ENCODE results near the gene INSR. TPM values are rescaled to one million over a fixed set of nuclear protein-coding genes. Genes with fewer than 3 reads are reported as not detected.
A peak's percentile ranks its signal among the peaks of the same experiment; 100 is the strongest.
"Not testable (repeated sequence)": the region's sequence is repeated elsewhere in the genome, so short reads cannot be mapped to it uniquely, and the experiment has no call there.

INSR gene
- total and polyA plus RNA-seq, 4 experiments from 2014 or later = 0.06 to 2.2 (median 0.69) TPM

DNA sequence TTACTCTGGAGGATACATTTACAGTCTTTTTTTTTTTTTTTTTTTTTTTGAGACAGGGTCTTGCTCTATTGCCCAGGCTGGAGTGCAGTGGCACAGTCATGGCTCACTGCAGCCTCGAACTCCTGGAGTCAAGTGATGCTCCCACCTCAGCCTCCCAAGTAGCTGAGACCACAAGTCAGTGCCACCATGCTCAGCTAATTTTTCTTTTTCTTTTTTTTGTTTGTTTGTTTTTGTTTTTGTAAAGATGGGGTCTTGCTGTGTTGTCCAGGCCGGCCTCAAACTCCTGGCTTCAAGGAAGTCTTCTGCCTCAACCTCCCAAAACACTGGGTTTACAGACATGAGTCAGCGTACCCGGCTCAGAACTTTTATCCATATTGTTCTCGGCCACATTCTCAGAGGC is 64.5 kb downstream of the INSR start:
- H3K27ac ChIP-seq (ENCODE audit: low read depth, low read length) = no peak overlapping the region
- Mint-ChIP-seq H3K9me3 (peaks cover 0 to 2% (median 0%) of the 10 kb centered on the region in 8 donors), H3K4me3 (no peak overlapping the region), H3K27ac (no peak overlapping the region), H3K27me3 (peaks cover 5 to 12% of the 10 kb centered on the region in 2 donors), H3K4me1 (no peaks in the 10 kb centered on the region), H3K36me3 (no peaks in the 10 kb centered on the region)
- no peaks in the 10 kb centered on the region for H3K9me3 ChIP-seq (ENCODE audit: control insufficient read depth in 1 of 2, low read length in 2 of 2)
- ChIA-PET CTCF (ENCODE audit: partially characterized antibody) (interaction anchor here (0.7 to 1.0 kb wide), 2 partner anchors 48 to 112 kb away, joined by 3 to 4 read pairs; no protein-coding TSS in a partner anchor), POLR2A (ENCODE audit: partially characterized antibody) (no interaction called here)
- H3K4me1 ChIP-seq (ENCODE audit: insufficient read depth, low read length) = no peaks in the 10 kb centered on the region
- no peaks in the 10 kb centered on the region for H3K36me3 ChIP-seq (ENCODE audit: insufficient read depth, low read length)
- no peak for DNase-seq
- no peak overlapping the region for H3K4me3 ChIP-seq (ENCODE audit: low read length in 2 of 2)
- intact Hi-C loops (cut with micrococcal nuclease) = loop anchor here (5.0 kb wide), 1 partner anchor 57 kb away; no protein-coding TSS in a partner anchor
- H3K27me3 ChIP-seq (ENCODE audit: insufficient read depth, low read length) = no peaks in the 10 kb centered on the region

DNA sequence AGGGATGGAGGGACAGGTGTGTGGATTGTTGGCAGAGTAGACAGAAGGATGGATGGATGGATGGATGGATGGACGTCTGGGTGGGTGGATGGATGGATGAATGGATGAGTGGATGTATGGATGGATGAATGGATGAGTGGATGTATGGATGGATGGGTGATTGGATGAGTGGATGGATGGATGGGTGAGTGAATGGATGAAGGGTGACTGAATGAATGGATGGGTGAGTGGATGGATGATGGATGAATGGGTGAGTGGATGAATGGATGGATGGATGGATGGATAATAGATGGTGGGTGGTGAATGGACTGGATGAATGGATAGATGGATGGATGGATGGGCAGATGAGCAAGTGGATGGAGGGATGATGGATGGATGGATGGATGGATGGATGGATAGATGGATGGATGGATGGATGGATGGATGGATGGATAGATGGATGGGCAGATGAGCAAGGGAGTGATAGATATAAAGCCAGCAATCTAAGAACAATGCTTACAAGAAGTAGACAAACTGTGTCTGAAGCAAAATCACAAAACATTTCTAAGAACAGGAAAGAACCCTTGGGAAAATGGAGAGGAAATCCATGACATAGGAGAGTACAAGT is 65.2 kb downstream of the INSR start:
- H3K36me3 ChIP-seq (ENCODE audit: insufficient read depth, low read length) = no peaks in the 10 kb centered on the region
- no peak for DNase-seq
- no peaks in the 10 kb centered on the region for H3K27me3 ChIP-seq (ENCODE audit: insufficient read depth, low read length)
- POLR2A ChIA-PET (ENCODE audit: partially characterized antibody) = no interaction called here
- intact Hi-C loops (cut with micrococcal nuclease) = loop anchor here (5.0 kb wide), 1 partner anchor 57 kb away; no protein-coding TSS in a partner anchor
- Mint-ChIP-seq H3K4me1 (no peaks in the 10 kb centered on the region), H3K4me3 (no peak overlapping the region), H3K9me3 (peaks cover 0 to 2% (median 0%) of the 10 kb centered on the region in 8 donors), H3K27me3 (peaks cover 9 to 15% of the 10 kb centered on the region in 2 donors), H3K36me3 (no peaks in the 10 kb centered on the region), H3K27ac (peak overlapping the region in 1 of 7 donors; percentile 5)
- H3K27ac ChIP-seq (ENCODE audit: low read depth, low read length) = no peak overlapping the region
- no peaks in the 10 kb centered on the region for H3K4me1 ChIP-seq (ENCODE audit: insufficient read depth, low read length)
- H3K9me3 ChIP-seq (ENCODE audit: control insufficient read depth in 1 of 2, low read length in 2 of 2) = no peaks in the 10 kb centered on the region
- CTCF ChIA-PET (ENCODE audit: partially characterized antibody) = interaction anchor here (0.7 kb wide), 1 partner anchor 47 kb away, joined by 4 read pairs; no protein-coding TSS in a partner anchor
- no peak overlapping the region for H3K4me3 ChIP-seq (ENCODE audit: low read length in 2 of 2)

DNA sequence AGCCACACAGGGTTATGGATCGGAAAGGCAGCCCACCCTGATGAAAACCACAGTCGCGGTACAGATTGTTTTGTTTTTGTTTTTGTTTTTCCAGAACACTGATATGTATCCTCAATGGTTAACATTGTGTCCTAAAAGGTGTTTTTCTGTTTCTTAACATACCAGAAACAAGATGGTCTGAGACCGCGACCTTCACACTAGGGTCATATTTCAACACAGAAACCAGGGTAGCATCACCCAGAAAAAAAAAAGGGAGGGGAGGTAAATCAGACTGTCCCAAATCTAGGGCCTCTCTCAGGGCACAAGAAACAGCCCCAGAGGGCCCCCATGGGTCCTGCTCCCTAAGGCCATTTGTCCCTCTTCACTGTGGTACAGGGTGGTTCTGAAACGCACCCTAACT is 66.5 kb downstream of the INSR start:
- peaks cover 0 to 2% (median 0%) of the 10 kb centered on the region in 8 donors for H3K9me3 Mint-ChIP-seq
- no peaks in the 10 kb centered on the region for H3K27me3 ChIP-seq (ENCODE audit: insufficient read depth, low read length)

DNA sequence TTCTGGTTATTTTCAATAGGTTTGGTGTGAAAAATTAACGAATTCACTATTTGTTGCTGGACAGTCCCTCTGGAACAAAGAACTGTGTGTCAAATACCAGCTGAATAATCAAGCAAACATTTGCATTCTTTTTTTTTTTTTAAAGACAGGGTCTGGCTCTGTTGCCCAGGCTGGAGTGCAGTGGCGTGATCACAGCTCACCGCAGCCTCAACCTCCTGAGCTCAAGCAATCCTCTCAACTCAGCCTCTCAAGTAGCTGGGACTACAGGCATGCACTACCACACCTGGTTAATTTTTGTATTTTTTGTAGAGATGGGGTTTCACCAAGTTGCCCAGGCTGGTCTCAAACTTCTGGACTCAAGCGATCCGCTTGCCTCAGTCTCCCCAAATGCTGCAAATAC is 67.1 kb downstream of the INSR start:
- H3K9me3 ChIP-seq (ENCODE audit: control insufficient read depth in 1 of 2, low read length in 2 of 2); H3K36me3 ChIP-seq (ENCODE audit: insufficient read depth, low read length); H3K4me1 Mint-ChIP-seq; H3K9me3 Mint-ChIP-seq; H3K36me3 Mint-ChIP-seq; POLR2A ChIA-PET (ENCODE audit: partially characterized antibody); H3K4me3 Mint-ChIP-seq; H3K27ac ChIP-seq (ENCODE audit: low read depth, low read length); H3K27me3 ChIP-seq (ENCODE audit: insufficient read depth, low read length); H3K27ac Mint-ChIP-seq; H3K4me3 ChIP-seq (ENCODE audit: low read length in 2 of 2); CTCF ChIA-PET (ENCODE audit: partially characterized antibody); H3K4me1 ChIP-seq (ENCODE audit: insufficient read depth, low read length); DNase-seq: not testable (repeated sequence)
- peaks cover 10 to 17% of the 10 kb centered on the region in 2 donors for H3K27me3 Mint-ChIP-seq
- intact Hi-C loops (cut with micrococcal nuclease) = loop anchor here (5.0 kb wide), 1 partner anchor 55 kb away; no protein-coding TSS in a partner anchor

More for the DNA sequence above, 66.5 kb downstream of the INSR start:
- ChIA-PET POLR2A (ENCODE audit: partially characterized antibody) (no interaction called here), CTCF (ENCODE audit: partially characterized antibody) (no interaction called here)
- Histone ChIP-seq H3K36me3 (ENCODE audit: insufficient read depth, low read length) (no peaks in the 10 kb centered on the region), H3K9me3 (ENCODE audit: control insufficient read depth in 1 of 2, low read length in 2 of 2) (no peaks in the 10 kb centered on the region), H3K4me1 (ENCODE audit: insufficient read depth, low read length) (no peaks in the 10 kb centered on the region), H3K27ac (ENCODE audit: low read depth, low read length) (no peak overlapping the region), H3K4me3 (ENCODE audit: low read length in 2 of 2) (no peak overlapping the region)
- Mint-ChIP-seq H3K36me3 (no peaks in the 10 kb centered on the region), H3K27me3 (peaks cover 9 to 17% of the 10 kb centered on the region in 2 donors), H3K27ac (no peak overlapping the region), H3K4me3 (no peak overlapping the region), H3K4me1 (no peaks in the 10 kb centered on the region)
- intact Hi-C loops (cut with micrococcal nuclease) = loop anchor here (5.0 kb wide), 1 partner anchor 55 kb away; no protein-coding TSS in a partner anchor
- DNase-seq = no peak

DNA sequence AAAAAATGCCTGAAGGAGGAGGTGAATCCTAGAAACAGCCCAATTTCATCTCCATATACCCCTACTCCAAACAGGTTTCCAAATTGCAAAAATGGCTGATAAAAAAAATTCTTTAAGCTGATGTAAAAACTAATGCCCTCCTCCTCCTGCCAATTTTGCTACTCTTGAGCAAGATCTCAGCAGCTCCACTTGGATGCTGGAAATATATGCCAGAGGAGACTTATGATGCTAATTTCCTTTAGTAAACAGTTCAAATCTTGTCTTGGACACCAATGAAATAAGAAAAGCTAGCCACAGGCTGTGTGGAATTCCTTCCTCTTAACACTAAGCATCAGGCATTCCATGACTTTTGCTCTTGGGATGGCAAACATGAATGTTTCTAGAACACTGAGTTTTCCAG is 67.5 kb downstream of the INSR start:
- Mint-ChIP-seq H3K27ac (no peak overlapping the region), H3K4me3 (no peak overlapping the region), H3K36me3 (no peaks in the 10 kb centered on the region), H3K9me3 (peaks cover 0 to 2% (median 0%) of the 10 kb centered on the region in 8 donors), H3K4me1 (no peaks in the 10 kb centered on the region), H3K27me3 (peaks cover 11 to 17% of the 10 kb centered on the region in 2 donors)
- Histone ChIP-seq H3K9me3 (ENCODE audit: control insufficient read depth in 1 of 2, low read length in 2 of 2) (no peaks in the 10 kb centered on the region), H3K27me3 (ENCODE audit: insufficient read depth, low read length) (no peaks in the 10 kb centered on the region), H3K36me3 (ENCODE audit: insufficient read depth, low read length) (no peaks in the 10 kb centered on the region), H3K4me3 (ENCODE audit: low read length in 2 of 2) (no peak overlapping the region), H3K27ac (ENCODE audit: low read depth, low read length) (no peak overlapping the region), H3K4me1 (ENCODE audit: insufficient read depth, low read length) (no peaks in the 10 kb centered on the region)
- CTCF ChIA-PET (ENCODE audit: partially characterized antibody) = no interaction called here
- no peak for DNase-seq
- POLR2A ChIA-PET (ENCODE audit: partially characterized antibody) = no interaction called here
- intact Hi-C loops (cut with micrococcal nuclease) = loop anchor here (5.0 kb wide), 1 partner anchor 54 kb away; no protein-coding TSS in a partner anchor

- intact Hi-C loops (cut with micrococcal nuclease) = loop anchor here (5.0 kb wide), 1 partner anchor 53 kb away; no protein-coding TSS in a partner anchor
- ChIA-PET CTCF (ENCODE audit: partially characterized antibody) (no interaction called here), POLR2A (ENCODE audit: partially characterized antibody) (no interaction called here)
Observed at GRCh38 chr19:7225741-7226140, 68.5 kb downstream of the INSR start.

DNA sequence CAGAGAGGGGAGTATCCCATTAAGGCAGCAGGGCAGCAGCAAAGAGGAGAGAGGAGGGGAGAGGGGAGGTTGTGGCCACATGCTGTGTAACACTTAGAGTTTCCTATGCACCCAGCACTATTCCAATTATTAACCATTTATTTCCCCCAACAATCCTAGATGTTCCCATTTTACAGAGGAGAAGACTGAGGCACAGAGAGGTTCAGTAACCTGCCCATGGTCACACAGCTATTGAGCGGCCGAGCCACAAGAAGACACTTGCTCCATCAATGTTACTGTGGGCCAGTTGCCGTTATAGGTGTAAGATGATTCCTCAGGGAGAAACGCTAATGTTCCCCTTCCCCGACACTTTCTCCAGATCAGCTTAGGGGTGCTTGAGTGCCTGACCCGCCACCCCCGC is 69.2 kb downstream of the INSR start:
- Mint-ChIP-seq H3K9me3 (peaks cover 0 to 2% (median 0%) of the 10 kb centered on the region in 8 donors), H3K4me3 (no peak overlapping the region), H3K27me3 (peaks cover 13 to 17% of the 10 kb centered on the region in 2 donors), H3K4me1 (no peaks in the 10 kb centered on the region), H3K36me3 (no peaks in the 10 kb centered on the region), H3K27ac (no peak overlapping the region)
- H3K36me3 ChIP-seq (ENCODE audit: insufficient read depth, low read length) = no peaks in the 10 kb centered on the region
- no peaks in the 10 kb centered on the region for H3K9me3 ChIP-seq (ENCODE audit: control insufficient read depth in 1 of 2, low read length in 2 of 2)
- no peaks in the 10 kb centered on the region for H3K27me3 ChIP-seq (ENCODE audit: insufficient read depth, low read length)
- POLR2A ChIA-PET (ENCODE audit: partially characterized antibody) = no interaction called here
- H3K27ac ChIP-seq (ENCODE audit: low read depth, low read length) = no peak overlapping the region
- no peak for DNase-seq
- CTCF ChIA-PET (ENCODE audit: partially characterized antibody) = no interaction called here
- H3K4me3 ChIP-seq (ENCODE audit: low read length in 2 of 2) = no peak overlapping the region
- no peaks in the 10 kb centered on the region for H3K4me1 ChIP-seq (ENCODE audit: insufficient read depth, low read length)
- intact Hi-C loops (cut with micrococcal nuclease) = loop anchor here (5.0 kb wide), 1 partner anchor 53 kb away; no protein-coding TSS in a partner anchor

More at GRCh38 chr19:7225741-7226140, 68.5 kb downstream of the INSR start:
- Histone ChIP-seq H3K4me1 (ENCODE audit: insufficient read depth, low read length) (no peaks in the 10 kb centered on the region), H3K4me3 (ENCODE audit: low read length in 2 of 2) (no peak overlapping the region), H3K36me3 (ENCODE audit: insufficient read depth, low read length) (no peaks in the 10 kb centered on the region), H3K27ac (ENCODE audit: low read depth, low read length) (no peak overlapping the region), H3K27me3 (ENCODE audit: insufficient read depth, low read length) (no peaks in the 10 kb centered on the region), H3K9me3 (ENCODE audit: control insufficient read depth in 1 of 2, low read length in 2 of 2) (no peaks in the 10 kb centered on the region)
- no peaks in the 10 kb centered on the region for H3K36me3 Mint-ChIP-seq
- H3K27ac Mint-ChIP-seq = no peak overlapping the region
- H3K4me3 Mint-ChIP-seq = no peak overlapping the region
- no peaks in the 10 kb centered on the region for H3K4me1 Mint-ChIP-seq
- no peak for DNase-seq
- H3K9me3 Mint-ChIP-seq = peaks cover 0 to 2% (median 0%) of the 10 kb centered on the region in 8 donors
- H3K27me3 Mint-ChIP-seq = peaks cover 13 to 17% of the 10 kb centered on the region in 2 donors

All from CD4-positive, alpha-beta memory T cell (primary cell).